ENCODE results near the gene CDKL1.

Gene CDKL1

GRCh38 chr14:50394713-50395112 lies 2.0 kb downstream of the CDKL1 start:
- no peaks in the 10 kb centered on the region for H3K79me2 ChIP-seq (ENCODE audit: insufficient read depth, low read length)
- H2AFZ ChIP-seq (ENCODE audit: low read length): no peak overlapping the region
- no peaks in the 10 kb centered on the region for H3K27me3 ChIP-seq (ENCODE audit: insufficient read depth, low read length)
- H3K9me3 ChIP-seq (ENCODE audit: low read length): no peaks in the 10 kb centered on the region
- TF ChIP-seq EZH2 (IDR thresholded peaks at IDR 0.05; ENCODE audit: borderline replicate concordance, low read length) (no peak), CTCF (IDR thresholded peaks at IDR 0.05; ENCODE audit: low read length) (no peak)
- peak overlapping the region; percentile 42; the same call in 1 of the 2 replicates for H3K9ac ChIP-seq (ENCODE audit: low read length)
- no peaks in the 10 kb centered on the region for H3F3A ChIP-seq (ENCODE audit: insufficient read depth, low read length)
- no peak overlapping the region for H3K27ac ChIP-seq (ENCODE audit: low read depth, low read length, poor library complexity, severe bottlenecking)
- peaks cover 59% of the 10 kb centered on the region for H3K4me1 ChIP-seq (ENCODE audit: insufficient read depth, low read length, severe bottlenecking)
- peaks cover 6% of the 10 kb centered on the region; the same call in 1 of the 2 replicates for H3K36me3 ChIP-seq (ENCODE audit: insufficient read depth, low read length)
- H4K20me1 ChIP-seq (ENCODE audit: insufficient read depth, low read length): no peaks in the 10 kb centered on the region
- peak overlapping the region; percentile 84 for H3K4me3 ChIP-seq (ENCODE audit: low read depth, low read length, poor library complexity, severe bottlenecking)
- peak overlapping the region; percentile 72 for H3K4me2 ChIP-seq (ENCODE audit: low read length)
- H3K9me2 ChIP-seq (ENCODE audit: low read depth, low read length): no peaks in the 10 kb centered on the region

GRCh38 chr14:50389668-50390441 lies 6.8 kb downstream of the CDKL1 start:
- Histone ChIP-seq H3F3A (ENCODE audit: insufficient read depth, low read length) (no peaks in the 10 kb centered on the region), H3K4me2 (ENCODE audit: low read length) (no peak overlapping the region), H3K27me3 (ENCODE audit: insufficient read depth, low read length) (no peaks in the 10 kb centered on the region), H3K4me3 (ENCODE audit: low read depth, low read length, poor library complexity, severe bottlenecking) (no peak overlapping the region), H4K20me1 (ENCODE audit: insufficient read depth, low read length) (no peaks in the 10 kb centered on the region), H3K27ac (ENCODE audit: low read depth, low read length, poor library complexity, severe bottlenecking) (no peak overlapping the region), H3K9ac (ENCODE audit: low read length) (no peak overlapping the region), H2AFZ (ENCODE audit: low read length) (no peak overlapping the region), H3K9me2 (ENCODE audit: low read depth, low read length) (no peaks in the 10 kb centered on the region), H3K36me3 (ENCODE audit: insufficient read depth, low read length) (peaks cover 5% of the 10 kb centered on the region; the same call in 1 of the 2 replicates), H3K4me1 (ENCODE audit: insufficient read depth, low read length, severe bottlenecking) (peaks cover 20% of the 10 kb centered on the region), H3K79me2 (ENCODE audit: insufficient read depth, low read length) (no peaks in the 10 kb centered on the region), H3K9me3 (ENCODE audit: low read length) (no peaks in the 10 kb centered on the region)
- TF ChIP-seq CTCF (IDR thresholded peaks at IDR 0.05; ENCODE audit: low read length) (no peak), EZH2 (IDR thresholded peaks at IDR 0.05; ENCODE audit: borderline replicate concordance, low read length) (no peak)

- H3F3A ChIP-seq (ENCODE audit: insufficient read depth, low read length): no peaks in the 10 kb centered on the region
- H3K27ac ChIP-seq (ENCODE audit: low read depth, low read length, poor library complexity, severe bottlenecking): no peak overlapping the region
- no peaks in the 10 kb centered on the region for H3K36me3 ChIP-seq (ENCODE audit: insufficient read depth, low read length)
- no peak overlapping the region for H3K4me2 ChIP-seq (ENCODE audit: low read length)
- no peaks in the 10 kb centered on the region for H3K79me2 ChIP-seq (ENCODE audit: insufficient read depth, low read length)
- peaks cover 6% of the 10 kb centered on the region for H3K4me1 ChIP-seq (ENCODE audit: insufficient read depth, low read length, severe bottlenecking)
- no peaks in the 10 kb centered on the region for H3K9me3 ChIP-seq (ENCODE audit: low read length)
- no peaks in the 10 kb centered on the region for H3K27me3 ChIP-seq (ENCODE audit: insufficient read depth, low read length)
- TF ChIP-seq EZH2 (IDR thresholded peaks at IDR 0.05; ENCODE audit: borderline replicate concordance, low read length): no peak
- TF ChIP-seq CTCF (IDR thresholded peaks at IDR 0.05; ENCODE audit: low read length): no peak
- H4K20me1 ChIP-seq (ENCODE audit: insufficient read depth, low read length): no peaks in the 10 kb centered on the region
- H3K9me2 ChIP-seq (ENCODE audit: low read depth, low read length): no peaks in the 10 kb centered on the region
- no peak overlapping the region for H3K9ac ChIP-seq (ENCODE audit: low read length)
- no peak overlapping the region for H3K4me3 ChIP-seq (ENCODE audit: low read depth, low read length, poor library complexity, severe bottlenecking)
- H2AFZ ChIP-seq (ENCODE audit: low read length): no peak overlapping the region
These were observed 8.3 kb downstream of the CDKL1 start for GRCh38 chr14:50388256-50388931.
